ENCODE data around the gene TREML2.

The TREML2 gene

GRCh38 chr6:41209547-41210320 is 8.8 kb upstream of the TREML2 start:
- FAIRE-seq (peak; percentile 47), DNase-seq (ENCODE audit: insufficient read length, low spot score) (no peak)
- no peak for TF ChIP-seq PAX5 (IDR thresholded peaks at IDR 0.05; ENCODE audit: insufficient read depth, low read length, severe bottlenecking)
- no peak for TF ChIP-seq POLR2AphosphoS5 (IDR thresholded peaks at IDR 0.05; ENCODE audit: low read depth, low read length)
- no peak for TF ChIP-seq POLR2A (IDR thresholded peaks at IDR 0.05; ENCODE audit: low read depth, low read length)

- no peak for DNase-seq (ENCODE audit: insufficient read length, low spot score)
- TF ChIP-seq PAX5 (IDR thresholded peaks at IDR 0.05; ENCODE audit: insufficient read depth, low read length, severe bottlenecking): no peak
- TF ChIP-seq POLR2AphosphoS5 (IDR thresholded peaks at IDR 0.05; ENCODE audit: low read depth, low read length): no peak
- no peak for TF ChIP-seq POLR2A (IDR thresholded peaks at IDR 0.05; ENCODE audit: low read depth, low read length)
- TF ChIP-seq POU2F2 (IDR thresholded peaks at IDR 0.05; ENCODE audit: low read depth, low read length): no peak
- TF ChIP-seq SPI1 (IDR thresholded peaks at IDR 0.05; ENCODE audit: low read depth, low read length): peak; percentile 43; the same call in 1 of the 2 replicates
- no peak for TF ChIP-seq TAF1 (IDR thresholded peaks at IDR 0.05; ENCODE audit: low read depth, low read length)
- FAIRE-seq: peak; percentile 51
Observed at GRCh38 chr6:41208439-41209106, 7.6 kb upstream of the TREML2 start.

GRCh38 chr6:41204156-41204555 is 3.2 kb upstream of the TREML2 start:
- FAIRE-seq: no peak
- DNase-seq (ENCODE audit: insufficient read length, low spot score): no peak
- TF ChIP-seq SPI1 (IDR thresholded peaks at IDR 0.05; ENCODE audit: low read depth, low read length) (no peak), POU2F2 (IDR thresholded peaks at IDR 0.05; ENCODE audit: low read depth, low read length) (no peak), PAX5 (IDR thresholded peaks at IDR 0.05; ENCODE audit: insufficient read depth, low read length, severe bottlenecking) (no peak), TAF1 (IDR thresholded peaks at IDR 0.05; ENCODE audit: low read depth, low read length) (no peak), POLR2A (IDR thresholded peaks at IDR 0.05; ENCODE audit: low read depth, low read length) (no peak), POLR2AphosphoS5 (IDR thresholded peaks at IDR 0.05; ENCODE audit: low read depth, low read length) (no peak)

- no peak for DNase-seq (ENCODE audit: insufficient read length, low spot score)
- peak; percentile 90 for FAIRE-seq
- TF ChIP-seq TAF1 (IDR thresholded peaks at IDR 0.05; ENCODE audit: low read depth, low read length) (no peak), SPI1 (IDR thresholded peaks at IDR 0.05; ENCODE audit: low read depth, low read length) (peak; percentile 35; the same call in 1 of the 2 replicates)
Observed at GRCh38 chr6:41201764-41202173, 820 bp upstream of the TREML2 start.

GRCh38 chr6:41200296-41200900 is 551 bp downstream of the TREML2 start:
- TF ChIP-seq SPI1 (IDR thresholded peaks at IDR 0.05; ENCODE audit: low read depth, low read length): peak; percentile 34; the same call in 1 of the 2 replicates
- TF ChIP-seq POU2F2 (IDR thresholded peaks at IDR 0.05; ENCODE audit: low read depth, low read length): no peak
- no peak for FAIRE-seq
- no peak for DNase-seq (ENCODE audit: insufficient read length, low spot score)

GRCh38 chr6:41199552-41200246 is 1.2 kb downstream of the TREML2 start:
- FAIRE-seq (peak; percentile 86), DNase-seq (ENCODE audit: insufficient read length, low spot score) (no peak)
- TF ChIP-seq POLR2A (IDR thresholded peaks at IDR 0.05; ENCODE audit: low read depth, low read length) (no peak), SPI1 (IDR thresholded peaks at IDR 0.05; ENCODE audit: low read depth, low read length) (peak; percentile 37; the same call in 1 of the 2 replicates), PAX5 (IDR thresholded peaks at IDR 0.05; ENCODE audit: insufficient read depth, low read length, severe bottlenecking) (no peak), TAF1 (IDR thresholded peaks at IDR 0.05; ENCODE audit: low read depth, low read length) (no peak), POLR2AphosphoS5 (IDR thresholded peaks at IDR 0.05; ENCODE audit: low read depth, low read length) (no peak), POU2F2 (IDR thresholded peaks at IDR 0.05; ENCODE audit: low read depth, low read length) (no peak)

- no peak for FAIRE-seq
- no peak for TF ChIP-seq TAF1 (IDR thresholded peaks at IDR 0.05; ENCODE audit: low read depth, low read length)
- no peak for TF ChIP-seq POU2F2 (IDR thresholded peaks at IDR 0.05; ENCODE audit: low read depth, low read length)
- no peak for TF ChIP-seq POLR2A (IDR thresholded peaks at IDR 0.05; ENCODE audit: low read depth, low read length)
- no peak for TF ChIP-seq SPI1 (IDR thresholded peaks at IDR 0.05; ENCODE audit: low read depth, low read length)
- no peak for TF ChIP-seq POLR2AphosphoS5 (IDR thresholded peaks at IDR 0.05; ENCODE audit: low read depth, low read length)
- no peak for TF ChIP-seq PAX5 (IDR thresholded peaks at IDR 0.05; ENCODE audit: insufficient read depth, low read length, severe bottlenecking)
- DNase-seq (ENCODE audit: insufficient read length, low spot score): no peak
Observed at GRCh38 chr6:41197234-41197633, 3.7 kb downstream of the TREML2 start.

GRCh38 chr6:41194386-41194785 is 6.6 kb downstream of the TREML2 start:
- DNase-seq (ENCODE audit: insufficient read length, low spot score): no peak
- TF ChIP-seq TAF1 (IDR thresholded peaks at IDR 0.05; ENCODE audit: low read depth, low read length) (no peak), POLR2AphosphoS5 (IDR thresholded peaks at IDR 0.05; ENCODE audit: low read depth, low read length) (no peak), SPI1 (IDR thresholded peaks at IDR 0.05; ENCODE audit: low read depth, low read length) (no peak), PAX5 (IDR thresholded peaks at IDR 0.05; ENCODE audit: insufficient read depth, low read length, severe bottlenecking) (no peak), POU2F2 (IDR thresholded peaks at IDR 0.05; ENCODE audit: low read depth, low read length) (no peak), POLR2A (IDR thresholded peaks at IDR 0.05; ENCODE audit: low read depth, low read length) (no peak)
- no peak for FAIRE-seq

GRCh38 chr6:41193884-41194283 is 7.1 kb downstream of the TREML2 start:
- TF ChIP-seq POU2F2 (IDR thresholded peaks at IDR 0.05; ENCODE audit: low read depth, low read length) (no peak), PAX5 (IDR thresholded peaks at IDR 0.05; ENCODE audit: insufficient read depth, low read length, severe bottlenecking) (no peak), POLR2AphosphoS5 (IDR thresholded peaks at IDR 0.05; ENCODE audit: low read depth, low read length) (no peak), POLR2A (IDR thresholded peaks at IDR 0.05; ENCODE audit: low read depth, low read length) (no peak), TAF1 (IDR thresholded peaks at IDR 0.05; ENCODE audit: low read depth, low read length) (no peak), SPI1 (IDR thresholded peaks at IDR 0.05; ENCODE audit: low read depth, low read length) (no peak)
- FAIRE-seq: no peak

More at GRCh38 chr6:41193884-41194283, 7.1 kb downstream of the TREML2 start:
- DNase-seq (ENCODE audit: insufficient read length, low spot score): no peak

Measured in GM12891 (cell line).